T-helper 1 cell treated with Interleukin-12 subunit alpha and Interleukin-12 subunit beta and Interleukin-4 antibody, amounts not matched to agents 30 ng/mL and 1 ng/mL, for 36 hours (primary cell): ENCODE results near the gene ANKFN1. TPM values are rescaled to one million over a fixed set of nuclear protein-coding genes. Genes with fewer than 3 reads are reported as not detected.

Experiments used
- intact Hi-C: fragments of 100-400 bp; cut with micrococcal nuclease; formaldehyde crosslinking; loops from one replicate; pipeline ENCODE4 v1.15.1; 2024
- total RNA-seq: library from RNA; stranded (reverse); gene quantifications from 2 replicates; pipeline ENCODE4 v1.2.3, GENCODE V29; 2022

Gene ANKFN1
- total RNA-seq, result not detected in 2 replicates

- intact Hi-C loops, result no loop called here
Measured at GRCh38 chr17:56152874-56153602, at the start of gene ANKFN1. Gene ANKFN1, plus strand, starts transcription at chr17:56153475. Its CDS starts 59,193 bp downstream, at chr17:56212668.

GRCh38 chr17:56108811-56109284 is 44.4 kb upstream of the ANKFN1 start:
- intact Hi-C loops, result no loop called here

GRCh38 chr17:56109836-56110235 is 43.4 kb upstream of the ANKFN1 start:
- intact Hi-C loops, result no loop called here

DNA sequence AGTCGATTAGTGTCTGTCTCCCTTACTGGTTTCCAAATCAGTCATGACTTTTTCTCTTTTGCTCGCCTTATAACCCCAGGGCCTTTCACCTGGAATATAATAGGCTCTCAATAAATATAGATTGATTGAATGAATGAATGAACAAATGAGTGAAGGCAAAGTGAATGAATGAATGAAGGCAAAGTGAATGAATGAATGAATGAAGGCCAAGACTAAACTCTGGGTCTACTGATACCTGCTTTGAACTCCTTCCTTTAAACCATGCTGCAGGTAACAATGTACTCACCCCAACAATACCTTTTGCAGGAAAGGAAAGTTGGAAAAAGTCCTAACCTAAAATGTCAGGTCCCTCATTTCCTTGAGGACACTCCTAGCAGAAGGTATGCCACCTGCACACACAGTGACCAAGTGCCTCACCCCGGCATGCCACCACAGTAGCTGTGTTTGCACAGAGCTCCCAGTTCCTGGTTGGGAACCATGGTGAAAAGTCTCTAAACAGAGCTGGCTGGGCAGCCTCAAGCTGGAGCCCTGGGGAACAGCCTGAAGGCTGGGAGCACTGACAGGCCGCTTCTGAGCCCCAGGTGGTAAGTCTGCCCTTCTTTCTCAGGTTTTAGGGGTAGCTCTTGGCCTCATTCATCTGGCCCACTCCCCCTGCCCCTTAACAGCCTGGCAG is 42.7 kb upstream of the ANKFN1 start:
- intact Hi-C loops, result no loop called here

- intact Hi-C loops, result no loop called here
Measured at GRCh38 chr17:56111706-56112485, 41.4 kb upstream of the ANKFN1 start.

GRCh38 chr17:56113486-56113885 is 39.8 kb upstream of the ANKFN1 start:
- intact Hi-C loops, result no loop called here

- intact Hi-C loops, result no loop called here
Measured at GRCh38 chr17:56114469-56114868, 38.8 kb upstream of the ANKFN1 start.

DNA sequence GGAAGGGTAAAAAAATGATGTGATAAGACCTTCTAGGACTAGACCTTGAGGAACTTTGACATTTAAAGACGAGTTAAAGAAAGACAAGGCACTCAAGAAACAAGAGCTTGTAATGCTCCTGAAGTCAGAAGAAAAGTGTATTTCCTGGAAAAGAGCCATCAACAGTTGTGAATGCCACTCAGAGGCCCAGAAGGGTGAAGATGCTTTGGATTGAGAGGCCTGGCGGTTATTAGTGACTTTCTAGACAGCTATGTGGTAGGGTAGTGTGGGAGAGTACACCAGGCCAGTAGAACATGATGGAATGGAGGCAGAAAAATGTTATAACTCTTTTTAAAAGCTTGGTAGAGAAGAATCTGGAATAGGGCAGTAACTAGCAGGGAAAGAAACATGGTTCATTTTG is 34.1 kb upstream of the ANKFN1 start:
- intact Hi-C loops, result no loop called here

- intact Hi-C loops, result no loop called here
Measured at GRCh38 chr17:56119936-56120335, 33.3 kb upstream of the ANKFN1 start.

DNA sequence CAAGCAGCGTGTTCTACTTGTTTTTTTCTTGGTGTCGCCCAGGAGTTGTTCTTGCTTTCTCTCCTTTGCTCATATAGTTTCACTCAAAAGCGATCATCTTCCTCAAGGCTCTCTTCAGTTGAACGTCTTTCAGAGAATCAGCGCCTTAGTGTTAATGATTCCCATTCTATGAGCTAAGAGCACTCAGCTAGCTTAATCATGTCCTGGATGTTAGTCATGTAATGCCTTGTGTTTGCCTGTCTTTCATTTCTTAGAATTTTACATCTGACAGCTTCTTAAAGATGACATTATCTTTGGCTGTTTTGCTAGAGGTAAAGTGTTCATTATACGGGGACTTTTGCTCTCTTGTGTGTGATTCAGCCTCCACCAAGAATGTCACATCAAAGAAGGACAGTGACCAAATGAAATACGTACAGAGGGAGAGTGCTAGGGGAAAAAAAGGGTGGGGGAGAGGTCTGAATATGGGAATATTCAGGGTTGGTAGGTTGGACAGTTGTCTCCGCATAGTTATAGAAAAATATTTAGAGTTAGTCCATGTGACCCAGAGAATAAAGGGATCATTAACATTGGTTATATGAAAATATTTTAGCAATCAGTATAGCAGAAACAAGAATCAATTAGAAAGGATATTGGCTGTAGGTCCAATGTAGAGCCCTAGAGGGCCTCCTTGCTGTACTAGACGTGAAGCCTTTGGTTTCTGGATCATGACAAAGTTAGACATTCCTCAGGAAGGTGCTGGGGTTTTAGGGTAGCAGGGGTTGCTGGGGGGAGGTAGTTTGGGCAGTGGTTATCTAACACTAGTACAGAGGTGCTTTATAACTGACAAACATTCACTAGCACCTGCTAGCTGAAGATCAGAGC is 31.9 kb upstream of the ANKFN1 start:
- intact Hi-C loops, result no loop called here

DNA sequence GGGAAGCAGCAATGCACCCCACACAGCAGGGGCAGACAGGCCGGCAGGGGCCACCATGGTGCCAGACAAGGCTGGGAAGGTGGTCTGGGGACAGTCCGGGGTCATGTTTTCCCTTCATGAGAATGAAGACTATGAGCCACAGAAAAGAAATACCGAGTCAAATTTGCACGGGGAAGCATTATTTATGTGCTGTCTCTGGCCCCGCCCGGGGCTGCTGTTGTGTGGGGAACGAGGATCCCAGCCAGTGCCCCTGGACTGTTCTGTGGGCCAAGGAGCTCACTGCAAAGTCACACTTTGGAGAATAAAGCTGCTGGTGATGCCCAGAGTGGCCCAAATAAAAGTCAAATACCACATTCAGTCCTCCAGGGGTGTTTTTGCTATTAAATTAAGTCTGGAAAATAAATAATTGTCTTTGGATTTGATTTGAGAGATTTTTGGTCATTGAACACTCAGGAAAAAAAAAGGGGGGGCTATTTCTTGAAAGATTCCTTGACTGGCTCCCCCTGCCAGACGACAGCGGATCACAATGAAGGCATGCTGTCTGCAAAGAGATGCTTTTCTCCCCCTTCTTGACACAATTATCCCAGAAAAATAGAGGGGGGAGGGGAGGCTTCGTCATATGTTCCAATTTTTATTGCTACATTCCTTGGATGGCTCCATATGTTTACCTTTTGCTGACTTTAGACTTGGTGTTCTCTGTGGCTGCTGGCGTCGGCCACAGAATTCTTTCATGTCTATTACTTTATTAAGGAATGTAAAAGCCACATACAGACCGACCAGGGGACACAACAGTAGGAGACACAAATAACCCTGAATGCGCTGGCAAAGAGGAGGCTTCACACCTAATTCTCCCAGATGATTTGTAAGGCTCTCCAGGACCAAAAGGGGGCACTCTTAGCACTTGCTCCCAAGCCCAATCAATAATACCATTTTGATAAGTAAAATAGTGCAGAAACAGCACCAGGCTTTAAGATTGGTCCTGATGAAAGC is 27.1 kb upstream of the ANKFN1 start:
- intact Hi-C loops, result loop anchor here (1.0 kb wide), 1 partner anchor 193 kb away; no protein-coding TSS in a partner anchor

DNA sequence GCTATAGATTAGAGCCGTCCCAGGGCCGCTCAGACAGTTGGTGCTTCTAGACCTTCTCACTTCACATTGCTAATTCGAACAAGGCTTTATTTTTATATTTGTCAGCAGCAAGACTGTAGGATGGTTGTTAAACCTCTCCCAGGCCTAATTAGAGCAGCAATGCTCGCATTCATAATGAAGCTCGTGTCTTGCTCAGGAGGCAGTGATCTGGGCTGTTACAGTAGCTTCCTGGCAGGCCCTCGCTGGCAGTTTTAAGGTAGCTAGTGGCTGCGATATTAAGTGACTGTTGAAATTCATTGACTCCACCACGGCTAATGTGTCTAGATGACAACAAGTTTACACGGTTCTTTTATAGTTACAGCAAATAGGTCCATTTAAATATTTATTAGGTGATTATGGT is 23.2 kb upstream of the ANKFN1 start:
- intact Hi-C loops, result no loop called here

DNA sequence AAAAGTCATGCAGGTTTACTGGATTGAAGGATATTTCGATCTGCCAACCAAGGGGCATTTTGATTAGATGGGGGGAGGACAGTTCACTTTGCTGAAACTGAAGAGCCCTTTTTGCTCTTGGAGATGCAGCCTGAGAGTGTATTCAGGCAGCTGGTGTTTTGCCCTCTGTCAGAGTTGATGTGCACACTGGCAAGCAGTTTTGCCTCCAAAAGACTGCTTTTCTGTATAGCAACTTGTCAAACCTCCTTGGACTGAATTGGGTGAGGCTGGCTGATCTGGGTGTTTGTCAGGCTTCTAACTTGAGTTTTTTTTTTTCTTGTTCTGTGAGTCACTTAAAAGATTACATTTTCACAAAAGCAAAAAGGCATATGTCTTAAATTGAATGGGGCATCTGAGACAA is 22.6 kb upstream of the ANKFN1 start:
- intact Hi-C loops, result no loop called here

GRCh38 chr17:56131431-56131830 is 21.8 kb upstream of the ANKFN1 start:
- intact Hi-C loops, result no loop called here

- intact Hi-C loops, result no loop called here
Measured at GRCh38 chr17:56136301-56136700, 17.0 kb upstream of the ANKFN1 start.

GRCh38 chr17:56141046-56141839 is 12.0 kb upstream of the ANKFN1 start:
- intact Hi-C loops, result no loop called here

DNA sequence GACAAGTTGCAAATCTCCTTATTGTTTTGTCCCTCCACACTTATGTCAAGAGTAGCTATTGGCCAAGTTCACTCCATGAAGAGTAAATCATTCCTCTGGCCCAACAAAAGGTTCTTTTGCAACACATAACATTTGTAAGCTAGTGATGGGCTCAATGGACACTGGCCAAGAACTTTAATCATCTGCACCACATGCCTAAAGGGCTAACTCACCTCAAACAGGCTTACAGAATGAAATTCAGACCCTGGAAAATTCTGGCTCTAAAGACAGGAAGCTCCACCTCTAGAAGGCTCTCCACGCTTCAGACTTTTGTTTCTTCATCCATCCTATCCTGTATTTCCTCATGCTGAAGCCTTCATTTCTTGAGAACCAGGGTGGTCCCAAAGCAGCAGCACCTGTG is 10.9 kb upstream of the ANKFN1 start:
- intact Hi-C loops, result no loop called here

DNA sequence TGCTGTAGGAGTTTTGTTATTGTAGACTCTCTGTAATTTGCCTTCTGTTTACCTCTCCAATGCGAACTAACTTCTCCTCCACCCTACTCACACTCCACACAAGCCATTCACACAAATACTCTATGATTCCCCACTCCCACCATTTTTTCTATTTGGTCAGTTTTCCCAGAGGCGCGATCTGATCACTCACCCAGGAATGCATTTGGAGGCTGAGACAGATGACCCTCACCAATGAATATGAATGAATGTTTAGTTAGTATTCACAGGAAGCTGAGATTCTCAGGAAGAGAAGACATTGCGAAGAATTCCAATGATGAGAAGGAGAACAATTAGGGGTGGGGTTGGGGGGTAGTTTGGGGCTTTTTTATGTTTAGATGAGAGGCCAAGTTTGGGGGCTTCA is 10.5 kb upstream of the ANKFN1 start:
- intact Hi-C loops, result no loop called here

- intact Hi-C loops, result no loop called here
Measured at GRCh38 chr17:56144223-56144622, 9.1 kb upstream of the ANKFN1 start.
